ENCODE results near the gene DEPDC7.

DNA sequence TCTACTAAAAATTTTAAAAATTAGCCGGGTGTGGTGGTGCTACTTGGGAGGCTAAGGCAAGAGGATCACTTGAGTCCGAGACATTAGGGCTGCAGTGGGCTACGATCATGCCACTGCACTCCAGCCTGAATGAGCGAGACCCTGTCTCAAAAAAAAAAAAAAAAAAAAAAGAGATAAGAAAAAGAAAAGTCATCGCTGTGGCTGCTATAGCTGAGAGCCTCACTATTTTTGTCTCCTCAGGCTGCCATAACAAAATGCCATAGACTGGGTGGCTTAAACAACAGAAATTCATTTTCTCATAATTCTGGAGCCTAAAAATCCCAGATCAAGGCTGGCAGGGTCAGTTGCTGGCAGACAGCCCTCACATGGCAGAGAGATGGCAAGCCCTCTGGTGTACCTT, 30.1 kb upstream of the DEPDC7 start:
- no peak for TF ChIP-seq POLR2AphosphoS5 (IDR thresholded peaks at IDR 0.05; ENCODE audit: low read depth)
- no peak for TF ChIP-seq GABPA (IDR thresholded peaks at IDR 0.05; ENCODE audit: low read depth)
- TF ChIP-seq CTCF (IDR thresholded peaks at IDR 0.05; ENCODE audit: insufficient read depth, low read length), result no peak
- TF ChIP-seq REST (IDR thresholded peaks at IDR 0.05; ENCODE audit: insufficient replicate concordance, low read depth), result no peak
